GM12873 (cell line): ENCODE data around the gene AP3S2.

Experiments
- CTCF ChIP-seq: IDR thresholded peaks from 2 replicates; pipeline ENCODE4 v1.5.1; 2012; ENCODE audit warnings: low read depth, mild to moderate bottlenecking, moderate library complexity, low read length, control low read depth; ENCODE audit not compliant: insufficient read depth; ENCODE audit errors: missing control alignments

AP3S2 gene

DNA sequence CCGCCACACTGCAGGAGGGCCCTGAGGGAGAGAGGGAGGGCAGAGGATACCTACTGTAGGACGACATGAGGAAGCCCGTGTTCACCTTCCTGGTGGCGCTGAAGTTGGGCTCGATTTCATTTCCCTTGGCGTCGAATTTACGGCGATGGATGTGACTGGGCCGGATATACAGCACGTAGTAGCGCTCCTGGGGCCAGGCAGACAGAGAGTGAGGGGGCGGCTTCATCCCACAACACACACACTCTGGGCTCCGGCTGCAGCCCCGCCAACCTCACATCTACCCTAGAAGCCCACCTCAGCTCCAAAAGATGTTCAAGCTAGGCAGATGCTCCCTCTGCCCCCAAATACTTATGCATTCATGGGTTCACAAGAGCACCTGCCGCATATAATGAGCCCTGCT lies 14.4 kb upstream of the AP3S2 start:
- TF ChIP-seq CTCF = no peak

DNA sequence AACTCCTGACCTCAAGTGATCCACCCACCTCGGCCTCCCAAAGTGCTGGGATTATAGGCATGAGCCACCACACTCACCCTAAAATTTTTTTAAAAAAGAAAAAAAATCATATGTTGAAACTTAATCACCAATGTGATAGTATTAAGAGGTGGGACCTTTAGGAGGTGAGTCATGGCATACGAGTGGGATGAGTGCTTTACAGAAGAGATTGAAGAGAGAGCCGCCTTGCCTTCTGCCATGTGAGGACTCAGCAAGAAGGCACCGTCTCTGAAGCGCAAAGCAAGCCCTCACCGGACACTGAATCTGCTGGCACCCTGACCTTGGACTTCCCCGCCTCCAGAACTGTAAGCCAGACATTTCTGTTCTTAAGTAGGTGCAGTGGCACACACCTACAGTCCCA lies 13.5 kb upstream of the AP3S2 start:
- TF ChIP-seq CTCF = no peak

- no peak for TF ChIP-seq CTCF
These were observed 12.1 kb upstream of the AP3S2 start for GRCh38 chr15:89905846-89906378.

GRCh38 chr15:89904519-89904918 lies 10.7 kb upstream of the AP3S2 start:
- TF ChIP-seq CTCF = no peak

- TF ChIP-seq CTCF = no peak
These were observed 10.0 kb upstream of the AP3S2 start for GRCh38 chr15:89903858-89904130.

- no peak for TF ChIP-seq CTCF
These were observed 9.4 kb upstream of the AP3S2 start for GRCh38 chr15:89903015-89903857.

DNA sequence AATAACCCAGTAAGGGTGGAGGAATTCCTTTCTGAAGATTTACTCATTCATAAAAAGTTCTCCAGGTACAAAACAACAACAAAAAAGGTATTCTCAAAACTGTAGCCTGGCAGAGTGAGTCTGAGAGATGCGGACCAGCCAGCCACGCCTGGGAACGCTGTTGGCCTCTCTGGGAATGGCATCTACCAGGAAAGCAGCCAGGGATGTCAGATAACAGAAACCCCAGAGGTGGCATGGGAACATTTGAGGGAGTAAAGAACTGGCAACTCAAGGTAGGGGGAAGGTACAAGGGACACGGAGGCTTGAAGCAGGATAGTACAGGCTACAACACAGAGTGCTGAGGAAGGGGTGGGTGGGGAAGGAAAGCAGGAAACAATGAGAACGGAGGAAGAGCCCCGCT lies 7.1 kb upstream of the AP3S2 start:
- no peak for TF ChIP-seq CTCF
